Measurements from ENCODE around the gene ADAMTS6.
A peak's percentile ranks its signal among the peaks of the same experiment; 100 is the strongest.

The ADAMTS6 gene

DNA sequence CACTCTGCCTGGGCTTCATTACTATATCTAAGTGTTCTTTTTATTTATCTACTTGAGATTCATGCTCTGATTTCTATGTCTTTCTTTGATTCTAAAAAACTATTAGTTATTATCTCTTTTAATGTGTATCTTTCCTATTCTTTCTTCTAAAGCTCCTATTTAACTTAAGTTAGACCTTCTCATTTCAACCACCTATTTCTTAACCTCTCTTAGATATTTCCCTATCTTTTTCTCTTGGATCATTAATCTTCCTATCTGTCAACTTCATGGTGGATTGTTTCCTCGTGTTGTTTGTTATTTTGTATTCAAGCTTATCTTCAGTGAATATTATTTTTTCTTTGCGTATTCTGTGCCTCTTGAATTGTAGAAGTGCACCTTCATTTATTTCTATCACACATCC, 202.1 kb downstream of the ADAMTS6 start:
- DNase-seq (ENCODE audit: low read depth) = no peak

DNA sequence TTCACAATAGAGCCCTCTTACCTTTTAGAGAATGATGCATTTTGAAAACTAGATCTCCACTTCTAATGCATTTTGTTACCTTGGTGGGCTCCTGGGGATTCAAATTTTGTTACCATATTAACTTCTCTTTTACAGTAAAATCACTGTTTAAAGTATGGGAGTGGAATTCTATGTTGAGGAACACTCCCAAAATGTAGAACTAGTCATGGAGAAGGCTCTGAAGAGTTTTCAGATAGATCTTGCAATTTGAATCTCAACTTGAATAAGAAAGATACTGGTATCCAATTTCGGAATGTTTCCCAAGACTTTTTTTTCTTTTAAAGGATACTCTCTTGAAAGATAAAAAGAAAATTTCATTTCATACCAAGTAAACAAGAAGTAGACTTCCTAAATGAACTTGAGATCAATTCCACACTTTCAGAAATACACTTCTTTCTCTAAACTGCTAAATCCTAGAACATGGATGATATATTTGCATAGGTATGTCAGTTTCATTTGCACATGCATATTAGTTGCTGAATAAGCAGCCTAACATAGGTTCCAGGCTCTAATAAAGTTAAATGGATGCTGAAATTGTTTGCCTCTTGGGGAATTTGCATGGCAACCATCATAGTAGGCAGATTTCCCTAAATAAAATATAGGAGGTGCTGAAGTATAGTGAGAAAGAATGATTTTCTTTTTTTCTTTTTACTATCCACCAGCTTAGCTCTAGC, 205.4 kb downstream of the ADAMTS6 start:
- no peak for DNase-seq (ENCODE audit: low read depth)

DNA sequence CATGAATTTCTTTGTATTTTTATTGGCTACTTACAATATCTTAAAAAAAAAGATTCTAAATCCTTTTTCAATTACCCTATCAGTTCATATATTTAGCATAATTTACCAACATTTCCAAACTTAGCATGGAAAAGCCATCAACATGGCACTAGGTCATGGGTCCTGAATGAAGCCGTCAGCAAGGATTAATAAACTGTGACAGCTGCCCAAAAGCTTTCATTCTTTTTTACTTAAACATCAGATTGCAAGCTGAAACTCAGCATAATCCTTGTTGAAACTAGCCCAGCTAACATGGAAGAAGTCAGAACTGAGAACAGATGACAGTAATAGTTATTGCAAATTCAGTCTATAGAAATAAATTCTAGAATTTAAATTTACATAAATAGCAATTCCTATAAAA, 209.8 kb downstream of the ADAMTS6 start:
- DNase-seq (ENCODE audit: low read depth) = no peak

DNA sequence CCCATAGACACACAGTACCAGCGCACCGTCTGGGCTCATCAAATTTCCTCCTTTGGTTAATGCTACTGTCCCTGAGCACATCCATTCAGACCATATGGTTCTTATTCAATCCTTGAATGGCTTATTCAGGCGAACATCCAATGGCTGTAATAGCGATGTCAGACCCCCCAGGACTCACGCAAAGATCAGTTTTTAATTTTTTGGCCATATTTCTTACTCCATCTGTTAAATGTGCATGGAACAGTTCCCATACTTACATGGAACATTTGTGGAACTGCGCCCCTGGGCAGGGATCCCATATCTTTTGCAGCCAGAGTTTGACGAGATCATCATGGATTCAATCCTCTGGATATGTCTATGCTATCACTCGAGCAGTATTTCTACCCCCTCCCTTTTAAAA, 213.2 kb downstream of the ADAMTS6 start:
- no peak for DNase-seq (ENCODE audit: low read depth)

DNA sequence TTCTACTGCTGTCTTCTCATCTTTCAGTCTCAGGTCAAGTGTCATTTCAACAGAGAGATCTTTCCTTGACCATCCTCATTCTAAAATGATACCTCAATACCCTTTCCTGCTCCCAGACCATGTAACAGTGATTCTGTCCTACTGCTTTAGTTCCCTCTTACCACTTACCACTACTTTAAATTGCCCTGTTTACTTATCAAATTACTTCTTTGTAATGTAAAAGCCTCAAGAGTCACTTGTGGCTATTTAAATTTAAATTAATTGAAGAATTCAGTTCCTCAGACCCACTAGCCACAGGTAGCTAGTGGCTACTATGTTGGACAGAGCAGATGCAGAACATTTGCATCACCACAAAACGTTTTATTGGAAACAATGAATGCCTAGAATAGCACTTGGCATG, 217.3 kb downstream of the ADAMTS6 start:
- no peak for DNase-seq (ENCODE audit: low read depth)

DNA sequence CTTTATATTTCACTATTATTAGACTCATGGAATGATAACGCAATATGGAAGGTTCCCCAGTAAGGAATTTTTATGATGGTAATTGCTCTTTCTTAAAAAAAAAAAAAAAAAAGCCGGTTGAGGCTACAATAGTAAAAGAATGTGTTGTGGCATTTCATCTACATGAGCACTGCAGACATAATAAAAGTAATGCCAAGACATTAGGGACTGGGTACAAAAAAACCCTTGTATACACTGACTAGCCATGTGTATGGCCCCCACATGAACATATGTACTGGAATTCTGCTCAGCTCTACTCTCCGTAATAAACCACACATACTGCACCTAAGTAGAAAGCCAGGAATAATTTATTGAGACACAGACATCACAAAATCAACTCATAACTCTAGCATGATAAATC, 218.4 kb downstream of the ADAMTS6 start:
- DNase-seq (ENCODE audit: low read depth) = peak; percentile 7

DNA sequence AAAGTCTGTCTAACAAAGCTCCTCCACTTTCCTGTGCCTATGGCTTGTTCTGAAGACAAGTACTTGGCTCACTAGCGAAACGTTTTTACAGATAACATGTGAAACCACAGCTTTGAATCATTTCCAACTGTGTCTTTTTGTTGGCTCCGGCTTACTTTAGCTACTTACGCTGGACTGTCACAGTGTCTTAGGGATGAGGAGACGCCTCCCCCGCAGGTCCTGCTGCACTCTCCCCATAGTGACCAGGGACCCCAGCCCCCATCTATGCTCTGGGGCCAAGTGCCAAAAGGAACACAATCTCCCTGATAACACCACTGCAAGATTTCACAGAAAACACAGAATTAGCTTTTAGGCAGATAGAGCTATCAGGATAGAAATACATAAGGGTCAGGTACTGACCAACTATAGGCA, 219.1 kb downstream of the ADAMTS6 start:
- peak; percentile 94 for DNase-seq (ENCODE audit: low read depth)

DNA sequence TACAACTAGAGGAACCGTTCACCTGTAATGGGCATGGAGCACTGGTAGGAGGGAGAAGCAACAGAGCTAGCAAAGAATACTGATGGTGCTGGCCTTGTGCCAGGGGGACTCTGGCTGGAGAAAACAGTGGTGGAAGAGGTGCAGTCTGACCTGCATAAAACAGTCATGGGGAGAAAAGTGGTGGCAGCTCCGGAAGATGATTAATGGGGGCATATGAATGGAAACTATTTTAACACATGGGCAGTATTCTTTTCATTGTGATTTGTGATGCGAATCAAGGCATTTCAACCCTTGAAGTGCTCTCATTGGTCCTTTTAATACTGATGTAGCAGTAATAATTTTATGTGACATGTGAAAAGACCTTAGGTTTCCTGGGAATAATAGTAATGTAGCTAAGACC, 219.6 kb downstream of the ADAMTS6 start:
- peak; percentile 9 for DNase-seq (ENCODE audit: low read depth)

DNA sequence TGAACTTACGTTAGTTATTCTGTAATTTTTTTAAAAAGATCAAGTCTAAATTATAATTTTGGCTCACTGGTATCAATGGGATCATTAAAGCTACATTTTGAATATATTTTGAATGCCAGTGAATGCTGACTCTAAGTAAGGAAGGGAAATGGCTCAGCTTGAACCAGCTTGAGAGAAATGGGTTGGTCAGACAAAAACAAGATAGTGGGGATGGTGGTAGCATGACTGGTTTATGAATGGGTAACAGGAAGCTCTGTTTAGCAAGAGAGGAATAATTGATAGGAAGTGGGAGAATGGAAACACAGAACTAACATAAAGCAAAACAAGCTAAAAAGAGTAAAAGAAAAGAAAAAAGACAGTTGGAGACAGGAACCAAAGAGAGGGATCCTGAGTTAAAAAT, 220.2 kb downstream of the ADAMTS6 start:
- peak; percentile 15 for DNase-seq (ENCODE audit: low read depth)

DNA sequence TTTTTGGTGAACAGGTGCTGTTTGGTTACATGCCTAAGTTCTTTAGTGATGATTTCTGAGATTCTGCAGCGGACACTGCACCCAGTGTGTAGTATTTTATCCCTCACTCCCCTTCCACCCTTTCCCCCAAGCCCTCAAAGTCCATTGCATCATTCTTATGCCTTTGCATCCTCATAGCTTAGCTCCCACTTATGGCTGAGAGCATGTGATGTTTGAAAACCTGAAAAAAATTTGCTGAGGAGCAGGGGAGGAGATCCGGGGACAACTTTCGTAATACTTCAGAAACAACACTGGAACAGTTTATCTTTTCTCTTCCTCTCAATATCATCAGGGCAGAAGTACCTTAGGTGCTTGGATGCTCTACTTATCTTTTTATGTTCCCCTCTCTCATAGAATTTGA, 226.4 kb downstream of the ADAMTS6 start:
- DNase-seq (ENCODE audit: low read depth) = peak; percentile 40

DNA sequence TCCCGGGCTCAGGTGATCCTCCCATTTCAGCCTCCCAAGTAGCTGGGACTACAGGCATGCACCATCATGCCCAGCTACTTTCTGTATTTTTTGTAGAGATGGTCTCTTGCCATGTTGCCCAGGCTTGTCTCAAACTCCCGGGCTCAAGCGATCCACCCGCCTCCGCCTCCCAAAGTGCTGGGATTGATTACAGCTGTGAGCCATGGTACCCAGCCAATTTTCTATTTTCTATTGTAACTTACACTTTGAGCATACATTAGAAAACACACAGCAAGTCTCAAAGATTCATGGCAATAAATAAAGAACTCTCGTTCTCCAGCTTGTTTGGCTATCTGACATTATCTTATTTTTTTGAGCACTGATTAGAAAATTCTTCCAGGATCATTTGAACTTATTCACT, 228.7 kb downstream of the ADAMTS6 start:
- DNase-seq (ENCODE audit: low read depth) = no peak

DNA sequence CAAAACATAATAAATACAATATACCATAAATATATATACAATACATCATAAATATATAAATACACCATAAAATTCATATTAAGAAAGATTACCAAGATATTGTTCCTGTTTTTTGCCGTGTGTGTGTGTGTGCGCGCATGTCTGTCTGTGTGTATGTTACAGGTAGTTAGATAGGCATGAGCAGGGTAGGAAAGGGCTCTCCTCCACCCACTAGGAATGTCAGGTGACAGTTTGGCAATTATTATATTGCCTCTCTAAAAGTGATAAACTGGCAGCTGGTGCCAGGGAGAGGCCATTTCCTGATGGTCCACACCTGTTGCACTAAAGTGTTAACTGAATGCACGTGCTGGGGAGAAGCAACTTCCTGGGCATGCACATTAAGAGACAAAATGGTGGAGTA, 232.8 kb downstream of the ADAMTS6 start:
- no peak for DNase-seq (ENCODE audit: low read depth)

DNA sequence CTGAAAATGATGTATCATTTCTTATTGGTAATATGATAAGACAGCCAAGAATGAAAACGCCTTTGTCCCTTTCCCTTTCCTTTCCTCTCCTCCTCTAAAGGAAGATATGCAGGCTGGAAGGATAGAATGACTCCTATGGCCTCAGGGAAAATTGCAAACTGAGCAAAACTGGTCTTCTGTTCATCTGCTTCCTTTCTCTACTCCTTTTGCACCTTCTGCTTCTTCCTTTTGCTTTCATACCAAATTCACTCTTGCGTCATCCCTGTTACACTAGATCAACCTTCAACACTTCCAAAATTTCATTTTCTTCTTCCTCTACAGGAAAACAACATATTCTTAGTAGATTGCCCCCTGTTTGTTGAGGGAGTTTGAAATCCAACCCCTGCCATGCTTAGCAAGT, 234.1 kb downstream of the ADAMTS6 start:
- DNase-seq (ENCODE audit: low read depth) = no peak

DNA sequence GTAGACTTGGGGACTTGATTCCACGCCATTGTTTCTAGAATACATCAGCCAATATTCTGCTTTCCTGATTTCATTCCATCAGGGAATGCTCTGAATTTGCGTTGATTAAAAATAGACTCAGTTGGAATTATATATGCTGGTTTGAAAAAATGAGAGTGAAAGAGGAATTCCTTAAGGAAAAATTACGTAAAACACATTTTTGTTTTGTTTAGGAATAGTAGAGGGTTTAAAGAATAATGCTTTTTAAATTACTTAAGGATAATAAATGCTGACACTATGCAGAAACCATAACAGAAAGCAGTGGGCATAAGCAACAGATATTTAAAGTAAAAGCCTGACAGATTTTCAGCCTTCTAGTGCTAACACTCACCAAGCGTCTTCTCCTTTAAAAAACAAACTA, 235.0 kb downstream of the ADAMTS6 start:
- DNase-seq (ENCODE audit: low read depth) = no peak

DNA sequence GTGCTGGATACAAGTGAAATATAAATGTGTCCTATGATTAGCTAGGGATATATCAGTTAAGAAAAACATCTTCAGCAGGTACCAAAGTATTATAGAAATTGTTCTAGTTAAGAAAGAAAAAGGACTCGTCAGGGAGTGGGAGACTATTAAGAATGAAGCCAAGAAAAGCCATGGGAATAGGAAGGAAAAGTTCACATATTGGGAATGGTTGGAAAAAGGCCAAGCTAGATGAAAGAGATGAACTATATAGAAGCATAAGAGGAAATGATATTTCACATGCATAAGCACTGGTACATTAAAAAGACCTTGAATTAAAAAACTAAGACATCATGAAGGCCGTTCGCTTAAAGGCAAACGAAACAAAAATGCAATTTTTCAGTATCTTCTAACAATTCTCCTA, 237.7 kb downstream of the ADAMTS6 start:
- DNase-seq (ENCODE audit: low read depth) = no peak

DNA sequence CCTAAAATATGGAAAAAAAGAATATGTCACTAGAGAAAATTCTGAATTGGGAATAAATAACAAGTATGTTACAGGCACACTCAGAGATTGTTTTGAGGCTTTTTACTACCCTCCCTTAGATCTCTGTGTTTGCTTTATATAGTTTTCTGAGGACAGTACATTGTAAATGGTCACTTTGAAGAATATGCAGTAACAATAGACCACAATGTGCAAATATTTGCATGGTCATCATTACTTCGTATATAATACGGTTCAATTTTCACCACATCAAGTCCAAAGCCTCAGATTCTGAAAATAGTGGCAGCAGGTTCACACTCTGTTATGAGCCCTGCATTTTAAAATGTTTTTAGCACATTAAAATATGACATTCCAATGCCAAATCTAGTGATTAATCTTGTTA, 238.6 kb downstream of the ADAMTS6 start:
- no peak for DNase-seq (ENCODE audit: low read depth)

DNA sequence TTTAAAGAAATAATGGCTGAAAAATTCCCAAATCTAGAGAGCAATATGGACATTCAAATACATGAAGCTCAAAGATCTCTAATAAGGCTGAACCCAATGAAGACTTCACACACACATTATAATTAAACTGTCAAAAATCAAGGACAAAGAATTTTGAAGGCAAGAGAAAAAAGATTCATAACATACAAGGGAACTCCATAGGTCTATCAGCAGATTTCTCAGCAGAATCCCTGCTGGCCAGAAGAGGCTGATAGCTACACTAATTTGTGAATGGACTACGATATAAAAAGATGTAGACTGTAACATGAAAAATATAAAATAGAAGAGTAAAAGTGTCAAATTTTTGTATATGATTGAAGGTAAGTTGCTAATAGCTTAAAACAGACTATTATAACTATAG, 251.9 kb downstream of the ADAMTS6 start:
- no peak for DNase-seq (ENCODE audit: low read depth)

DNA sequence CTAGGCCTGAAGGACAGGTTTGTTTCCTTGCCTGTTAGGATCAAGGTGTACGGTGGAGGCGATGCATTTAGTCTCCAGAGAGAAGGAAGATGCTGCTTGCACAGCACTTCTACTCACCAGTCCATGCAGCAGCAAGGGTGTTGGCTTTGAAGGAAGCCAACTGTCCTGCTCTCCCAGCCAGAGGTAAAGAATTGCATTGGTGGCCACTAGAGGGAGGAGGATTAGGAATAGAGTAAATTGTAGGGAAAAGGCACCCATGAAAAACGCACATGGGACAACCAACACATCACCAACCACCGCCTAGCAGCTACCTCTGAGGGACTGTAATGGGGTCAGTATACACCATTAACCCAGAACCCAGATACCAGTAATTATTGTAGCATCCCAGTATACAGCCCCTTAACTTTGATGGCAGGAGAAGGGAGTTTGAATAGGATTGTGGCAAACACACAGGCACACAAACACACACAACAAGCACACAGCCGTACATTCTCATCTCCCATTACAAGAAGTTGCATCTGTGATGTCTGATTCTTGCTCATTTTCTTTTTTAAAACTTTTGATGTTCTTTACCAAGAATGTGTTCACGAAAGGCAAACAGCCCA, 267.7 kb downstream of the ADAMTS6 start:
- peak; percentile 38 for DNase-seq (ENCODE audit: low read depth)

DNA sequence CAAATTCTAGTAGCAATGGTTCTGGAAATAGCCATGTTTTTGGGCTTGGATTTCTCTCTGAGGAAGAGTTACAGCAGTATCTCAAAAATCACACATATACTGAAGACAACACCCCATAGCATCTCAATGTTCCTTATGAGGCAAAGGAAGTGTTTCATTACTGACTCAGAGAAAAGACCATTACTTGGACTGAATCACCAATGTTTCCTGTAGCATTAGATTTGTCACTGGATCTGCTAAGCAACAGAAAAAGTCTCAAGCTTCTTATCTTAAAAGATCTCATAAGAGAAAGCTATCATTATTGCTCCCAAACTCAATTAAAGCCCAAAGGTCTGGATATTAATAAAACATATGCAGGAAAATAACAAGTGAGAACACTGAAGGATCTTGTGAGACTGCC, 272.4 kb downstream of the ADAMTS6 start:
- DNase-seq (ENCODE audit: low read depth) = peak; percentile 82

DNA sequence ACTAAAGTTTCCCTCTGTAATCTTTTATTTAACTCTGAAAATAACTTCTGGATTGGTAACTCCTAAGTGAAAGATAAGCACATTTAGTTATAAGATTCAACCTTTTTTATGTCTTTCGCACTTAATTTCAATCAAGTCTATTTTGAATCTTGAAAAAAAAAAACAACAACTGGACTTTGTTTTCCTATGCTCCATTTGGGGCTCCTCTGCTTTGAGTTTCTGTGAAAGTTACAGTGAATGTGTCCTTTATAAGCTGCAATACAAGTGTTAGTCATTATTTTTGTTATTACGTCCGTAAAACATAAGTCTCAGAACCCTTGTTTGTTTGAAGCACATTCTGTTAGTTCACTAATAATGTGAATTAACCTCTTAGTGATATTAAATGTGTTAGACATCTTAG, 276.8 kb downstream of the ADAMTS6 start:
- no peak for DNase-seq (ENCODE audit: low read depth)

DNA sequence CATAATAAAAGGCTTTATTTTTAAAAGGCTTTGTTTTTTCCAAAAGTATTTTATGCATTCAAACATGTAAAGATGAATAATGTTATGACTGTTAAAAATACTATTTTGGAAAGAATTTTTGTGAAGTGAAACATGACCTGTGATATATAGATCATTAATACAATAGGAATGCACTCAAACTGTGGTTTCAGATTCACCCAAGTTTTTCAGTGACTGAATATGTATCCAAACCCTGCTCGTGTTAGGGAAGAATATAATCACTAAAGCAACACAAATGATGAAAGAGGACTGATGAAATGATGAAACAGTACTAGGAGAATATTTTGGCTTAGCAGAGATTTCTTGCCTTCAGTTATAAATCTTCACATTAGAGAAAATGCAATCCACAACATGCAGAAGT, 278.0 kb downstream of the ADAMTS6 start:
- peak; percentile 85 for DNase-seq (ENCODE audit: low read depth)

DNA sequence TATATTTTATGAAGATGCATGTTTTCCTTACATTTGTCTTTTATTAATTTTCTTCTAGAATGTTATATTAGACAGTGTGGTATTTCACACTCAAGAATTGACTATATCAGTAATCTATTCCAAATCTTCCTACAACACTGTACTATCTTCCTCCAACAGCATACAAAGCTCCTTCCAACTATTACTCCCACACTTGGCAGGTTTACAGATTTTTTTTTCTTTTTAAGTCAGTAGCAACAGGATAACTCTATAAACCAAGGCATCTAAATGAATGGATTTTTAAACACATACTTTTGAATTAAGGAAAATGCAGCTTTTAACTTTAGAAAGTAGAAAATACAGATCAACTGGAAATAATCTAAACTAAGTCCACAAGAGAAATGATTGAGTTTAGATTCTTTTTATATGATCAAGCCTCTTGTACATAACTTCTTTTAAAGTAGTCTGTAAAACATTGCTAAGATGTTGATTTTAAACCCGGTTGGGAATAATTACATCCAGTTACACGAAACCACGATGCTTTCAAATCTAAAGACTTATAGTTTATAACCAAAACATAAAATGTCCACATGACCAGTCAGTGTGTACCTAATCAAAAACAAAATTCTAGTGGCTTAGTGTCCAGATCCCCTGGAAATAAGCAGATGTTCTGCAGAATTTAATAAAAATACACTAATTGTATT, 281.6 kb downstream of the ADAMTS6 start:
- peak; percentile 73 for DNase-seq (ENCODE audit: low read depth)

DNA sequence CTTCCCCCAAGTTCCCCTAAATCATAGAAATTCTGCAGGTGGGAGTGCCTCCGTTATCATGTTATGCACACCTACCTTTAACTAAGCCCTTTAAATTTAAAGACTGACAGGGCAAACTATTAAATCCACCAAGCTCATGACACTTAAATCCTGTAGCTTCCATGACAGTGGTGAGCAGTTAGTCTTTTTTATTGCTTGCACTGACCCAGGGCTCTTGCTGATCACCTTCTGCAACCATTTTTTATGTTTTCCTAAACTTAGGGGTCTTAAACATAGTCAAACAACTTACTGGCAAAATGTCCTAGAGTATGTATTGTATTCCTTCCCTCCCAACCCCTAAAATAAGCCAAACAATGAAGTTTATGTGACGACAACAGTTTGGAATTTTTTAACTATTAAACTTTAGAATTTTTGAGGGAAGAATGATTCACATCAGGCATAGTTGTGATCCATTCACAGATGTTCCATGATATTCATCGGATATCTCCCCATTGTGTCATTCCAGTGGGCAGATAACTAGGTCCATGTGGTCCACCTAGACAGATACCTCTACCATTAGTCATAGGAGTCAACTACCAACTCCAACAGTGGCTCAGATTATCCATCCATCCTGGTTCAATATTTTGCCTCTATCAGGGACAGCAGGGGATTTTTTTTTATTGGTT, 283.1 kb downstream of the ADAMTS6 start:
- peak; percentile 96 for DNase-seq (ENCODE audit: low read depth)
